Caco-2 (cell line): Measurements from ENCODE around the gene ANXA8. TPM values are rescaled to one million over a fixed set of nuclear protein-coding genes. Genes with fewer than 3 reads are reported as not detected.
"Not testable (repeated sequence)": the region's sequence is repeated elsewhere in the genome, so short reads cannot be mapped to it uniquely, and the experiment has no call there.

Source experiments
- BruUV-seq: library from RNA; stranded (reverse); fragments of 400-500 nt; replicated peaks from 2 replicates; lab custom pipeline; 2021; lab: Mats Ljungman, UMichigan
- CTCF ChIA-PET: fragments of 300-600 bp; sonication (Branson Sonifier 250); formaldehyde crosslinking; loops from one replicate; lab custom pipeline; 2022; ENCODE audit warnings: antibody characterized with exemption; lab: Charles Lee
- POLR2A ChIA-PET: fragments of 300-600 bp; sonication (Branson Sonifier 250); formaldehyde crosslinking; loops from one replicate; lab custom pipeline; 2022; ENCODE audit warnings: antibody characterized with exemption; lab: Charles Lee
- DNase-seq, 2 experiments: peaks; one replicate each; pipeline versions ENCODE4 v3.0.0 to v3.0.0-alpha.2; 2020 to 2022
- H3K27me3 ChIP-seq: replicated peaks from 2 replicates; pipeline ENCODE4 v1.6.0; 2011; ENCODE audit warnings: low read length; ENCODE audit not compliant: control insufficient read depth, insufficient read depth
- H3K36me3 ChIP-seq: 2 replicates; pipeline ENCODE4 v1.5.1; 2011; ENCODE audit warnings: low read length; ENCODE audit not compliant: control insufficient read depth, insufficient read depth
- H3K4me1 ChIP-seq: fragments of 250-450 bp; sonication (Bioruptor Pico); 2 replicates; pipeline ENCODE4 v1.5.1; 2020; ENCODE audit warnings: mild to moderate bottlenecking
- H3K4me3 ChIP-seq: 2 replicates; pipeline ENCODE4 v1.5.1; 2011; ENCODE audit warnings: low read depth, mild to moderate bottlenecking, control low read depth, low read length
- H3K9me3 ChIP-seq: fragments of 250-450 bp; sonication (Bioruptor Pico); 2 replicates; pipeline ENCODE4 v1.5.1; 2020; ENCODE audit warnings: mild to moderate bottlenecking, moderate library complexity
- H3K27ac Mint-ChIP-seq: one replicate; pipeline ENCODE4 v1.8.0; 2022; ENCODE audit warnings: mixed read lengths; ENCODE audit not compliant: unreplicated experiment
- H3K27me3 Mint-ChIP-seq: one replicate; pipeline ENCODE4 v1.8.0; 2022; ENCODE audit warnings: mixed read lengths; ENCODE audit not compliant: insufficient read depth, unreplicated experiment
- H3K36me3 Mint-ChIP-seq: one replicate; pipeline ENCODE4 v1.8.0; 2022; ENCODE audit warnings: mild to moderate bottlenecking, mixed read lengths; ENCODE audit not compliant: insufficient read depth, unreplicated experiment
- H3K4me1 Mint-ChIP-seq: one replicate; pipeline ENCODE4 v1.8.0; 2022; ENCODE audit warnings: low read depth, mixed read lengths; ENCODE audit not compliant: unreplicated experiment
- H3K4me3 Mint-ChIP-seq: one replicate; pipeline ENCODE4 v1.8.0; 2022; ENCODE audit warnings: mild to moderate bottlenecking, moderate library complexity, mixed read lengths; ENCODE audit not compliant: unreplicated experiment
- H3K9me3 Mint-ChIP-seq: one replicate; pipeline ENCODE4 v1.8.0; 2022; ENCODE audit warnings: mixed read lengths; ENCODE audit not compliant: unreplicated experiment
- intact Hi-C: fragments of 100-400 bp; cut with micrococcal nuclease; formaldehyde crosslinking; loops from one replicate; pipeline ENCODE4 v1.10.0; 2022; ENCODE audit not compliant: unreplicated experiment
- total RNA-seq: library from RNA; stranded (reverse); gene quantifications from 2 replicates; pipeline ENCODE4 v1.2.3, GENCODE V29; 2022

The ANXA8 gene
- total RNA-seq, 1 experiment from 2014 or later: 20.9 TPM

- H3K4me3 ChIP-seq, intact Hi-C loops, DNase-seq, H3K9me3 ChIP-seq, H3K27me3 ChIP-seq, H3K4me1 ChIP-seq, CTCF ChIA-PET, H3K4me3 Mint-ChIP-seq, H3K36me3 Mint-ChIP-seq, H3K36me3 ChIP-seq, H3K27ac Mint-ChIP-seq, H3K27me3 Mint-ChIP-seq, H3K9me3 Mint-ChIP-seq, H3K4me1 Mint-ChIP-seq, BruUV-seq, POLR2A ChIA-PET: not testable (repeated sequence)
Observed at GRCh38 chr10:47485943-47486342, 2.0 kb upstream of the ANXA8 start.

DNA sequence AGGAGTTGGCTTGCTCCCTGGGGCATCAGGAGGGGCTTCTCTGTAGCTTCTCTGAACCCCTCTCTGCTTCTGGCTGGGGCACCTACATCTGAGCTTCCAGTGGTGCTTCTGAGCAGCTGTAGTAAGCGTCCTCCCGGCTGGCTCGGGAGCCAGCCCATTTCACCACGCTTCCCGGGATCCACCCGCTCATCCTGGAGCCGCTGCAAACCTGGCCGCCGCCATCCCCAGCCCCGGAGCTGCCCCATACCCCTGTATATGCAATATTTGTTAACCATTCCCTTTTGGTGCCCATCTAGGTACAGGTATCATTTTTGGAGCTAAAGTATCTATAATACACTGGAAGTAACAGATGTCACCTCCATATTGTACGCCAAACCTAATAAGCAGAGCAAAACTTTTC lies 871 bp upstream of the ANXA8 start:
- intact Hi-C loops, H3K4me3 ChIP-seq, H3K27me3 Mint-ChIP-seq, BruUV-seq, POLR2A ChIA-PET, H3K9me3 Mint-ChIP-seq, H3K27me3 ChIP-seq, DNase-seq, CTCF ChIA-PET, H3K36me3 ChIP-seq, H3K9me3 ChIP-seq, H3K4me1 Mint-ChIP-seq, H3K27ac Mint-ChIP-seq, H3K4me3 Mint-ChIP-seq, H3K4me1 ChIP-seq, H3K36me3 Mint-ChIP-seq: not testable (repeated sequence)

DNA sequence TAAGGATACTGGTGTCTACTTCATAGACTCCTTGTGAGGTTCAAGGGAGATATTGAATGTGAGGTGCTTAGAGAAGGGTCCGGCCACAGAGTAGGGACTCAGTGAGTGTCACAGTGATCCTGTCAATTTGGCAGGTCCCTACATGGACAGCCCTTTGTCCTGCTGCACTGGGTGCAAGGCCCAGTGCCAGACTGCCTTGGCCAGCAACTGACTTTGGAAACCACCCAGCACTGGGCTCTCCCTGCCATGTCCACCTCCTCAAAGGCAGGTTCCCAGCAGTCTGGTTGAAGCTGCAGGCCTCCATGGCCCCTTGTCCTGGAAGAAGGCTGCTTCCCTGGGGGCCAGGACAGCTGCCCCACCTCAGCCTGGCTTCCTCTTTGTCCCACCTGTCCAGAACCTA lies 1.5 kb downstream of the ANXA8 start:
- CTCF ChIA-PET, intact Hi-C loops, H3K9me3 ChIP-seq, H3K4me3 ChIP-seq, H3K36me3 ChIP-seq, H3K4me3 Mint-ChIP-seq, H3K4me1 ChIP-seq, H3K27me3 Mint-ChIP-seq, H3K27ac Mint-ChIP-seq, DNase-seq, H3K36me3 Mint-ChIP-seq, H3K27me3 ChIP-seq, POLR2A ChIA-PET, H3K9me3 Mint-ChIP-seq, H3K4me1 Mint-ChIP-seq: not testable (repeated sequence)
- TSS peak; percentile 87 for BruUV-seq

DNA sequence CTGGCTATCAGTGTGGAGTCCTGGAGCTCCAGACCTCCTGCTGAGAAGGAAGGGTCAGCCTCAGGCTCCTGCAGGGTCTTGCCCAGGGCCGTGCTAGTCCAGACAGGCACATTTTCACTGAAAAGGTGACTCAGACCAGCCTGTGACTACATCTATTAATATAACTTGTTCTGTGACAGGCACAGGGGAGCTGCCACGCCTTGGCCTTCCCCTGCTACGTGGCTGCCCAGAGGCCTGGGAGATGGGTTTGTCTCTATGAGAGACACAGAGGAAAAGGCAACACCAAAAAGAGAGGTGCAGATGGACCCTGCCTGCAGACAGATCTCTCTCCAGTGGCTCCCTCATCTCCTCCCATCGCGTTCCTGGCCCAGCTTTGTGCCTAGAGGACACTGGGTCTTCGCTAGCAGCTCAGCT lies 2.1 kb downstream of the ANXA8 start:
- H3K27me3 Mint-ChIP-seq, H3K4me1 Mint-ChIP-seq, DNase-seq, intact Hi-C loops, H3K27me3 ChIP-seq, H3K36me3 ChIP-seq, H3K27ac Mint-ChIP-seq, H3K9me3 Mint-ChIP-seq, H3K9me3 ChIP-seq, POLR2A ChIA-PET, H3K4me3 Mint-ChIP-seq, H3K36me3 Mint-ChIP-seq, H3K4me1 ChIP-seq, CTCF ChIA-PET, H3K4me3 ChIP-seq: not testable (repeated sequence)
- TSS peak; percentile 96 for BruUV-seq

DNA sequence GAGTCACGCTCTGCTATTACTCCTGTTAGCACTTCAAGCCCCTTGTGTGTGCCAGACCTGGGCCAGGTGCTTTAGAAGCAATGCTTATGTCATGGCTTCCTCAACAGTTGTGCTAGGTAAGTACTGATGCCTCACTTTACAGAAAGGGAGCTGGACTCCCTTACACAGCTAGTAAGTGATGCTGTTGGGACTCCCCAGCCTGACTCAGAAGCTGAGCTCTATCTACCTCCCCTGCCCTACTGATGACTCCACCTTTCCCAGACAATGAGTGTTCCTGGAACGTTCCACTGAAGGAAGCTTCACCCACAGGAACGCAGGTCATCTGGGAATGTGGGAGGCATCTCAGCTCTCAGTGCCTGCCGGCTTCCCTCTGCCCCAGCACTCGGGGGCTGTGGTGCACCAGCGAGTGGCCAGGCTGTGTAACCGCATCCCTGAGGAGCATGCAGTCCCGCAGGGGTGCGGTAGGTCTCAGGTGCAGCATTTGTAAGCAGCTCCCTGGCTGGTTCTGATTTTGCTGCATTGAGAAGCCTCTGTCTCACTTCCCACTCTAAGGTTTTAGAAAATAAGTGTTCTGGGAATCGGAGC lies 2.6 kb downstream of the ANXA8 start:
- peak; percentile 75 to 85 for DNase-seq
- POLR2A ChIA-PET, H3K27ac Mint-ChIP-seq, H3K27me3 ChIP-seq, CTCF ChIA-PET, H3K36me3 ChIP-seq, H3K4me1 Mint-ChIP-seq, H3K9me3 Mint-ChIP-seq, BruUV-seq, H3K4me3 ChIP-seq, H3K36me3 Mint-ChIP-seq, H3K9me3 ChIP-seq, intact Hi-C loops, H3K4me3 Mint-ChIP-seq, H3K4me1 ChIP-seq, H3K27me3 Mint-ChIP-seq: not testable (repeated sequence)

DNA sequence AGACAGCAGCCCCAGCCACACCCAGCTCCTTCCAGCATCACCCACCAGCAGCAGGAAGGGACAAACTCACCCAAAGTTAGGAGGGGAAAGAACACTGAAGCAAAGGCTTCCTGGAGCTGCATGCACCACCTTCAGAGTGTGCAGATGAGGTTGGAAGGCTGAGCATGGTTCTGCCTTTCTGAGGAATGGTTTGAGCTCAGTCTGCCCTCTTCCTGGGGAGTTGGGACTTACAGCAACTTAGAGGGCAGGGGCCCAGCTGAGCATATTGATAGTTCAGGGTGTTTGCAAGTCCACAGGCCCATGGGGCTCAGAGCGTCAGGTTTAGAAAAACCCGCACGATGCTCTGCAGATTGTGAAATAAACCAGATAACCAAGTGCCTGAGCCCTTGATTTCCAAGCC lies 3.8 kb downstream of the ANXA8 start:
- DNase-seq, CTCF ChIA-PET, H3K4me3 Mint-ChIP-seq, H3K27ac Mint-ChIP-seq, H3K9me3 ChIP-seq, BruUV-seq, H3K9me3 Mint-ChIP-seq, H3K4me1 Mint-ChIP-seq, H3K36me3 ChIP-seq, H3K4me3 ChIP-seq, H3K36me3 Mint-ChIP-seq, H3K27me3 Mint-ChIP-seq, H3K4me1 ChIP-seq, POLR2A ChIA-PET, intact Hi-C loops, H3K27me3 ChIP-seq: not testable (repeated sequence)

DNA sequence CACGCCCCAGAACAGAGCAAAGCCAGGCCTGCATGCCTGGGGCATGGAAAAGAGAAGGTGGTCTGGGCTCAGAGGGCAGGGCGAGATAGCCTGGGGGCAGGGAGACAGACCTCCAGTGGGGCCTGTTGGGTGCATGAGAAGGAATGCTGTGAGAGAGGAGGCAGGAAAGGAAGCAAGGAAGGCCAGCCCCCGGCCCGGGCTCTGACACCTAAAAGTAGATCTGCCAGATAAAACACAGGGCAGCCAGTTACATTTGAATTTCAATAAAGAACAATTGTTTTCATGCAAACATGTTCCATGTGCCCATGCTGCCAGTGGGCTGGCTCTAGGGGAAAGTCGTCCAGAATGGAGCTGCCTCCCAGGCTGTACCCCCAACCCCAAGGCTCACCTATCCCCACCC lies 5.8 kb downstream of the ANXA8 start:
- H3K27ac Mint-ChIP-seq, H3K36me3 Mint-ChIP-seq, DNase-seq, H3K36me3 ChIP-seq, H3K4me1 Mint-ChIP-seq, H3K4me3 ChIP-seq, intact Hi-C loops, H3K27me3 Mint-ChIP-seq, H3K27me3 ChIP-seq, POLR2A ChIA-PET, CTCF ChIA-PET, H3K4me3 Mint-ChIP-seq, H3K9me3 Mint-ChIP-seq, H3K4me1 ChIP-seq, BruUV-seq, H3K9me3 ChIP-seq: not testable (repeated sequence)
